ENCODE measurements around the gene MFSD12. TPM values are rescaled to one million over a fixed set of nuclear protein-coding genes. Genes with fewer than 3 reads are reported as not detected.

MFSD12 gene
- total and polyA plus RNA-seq, 7 donors: 2.4 to 53.5 (median 22.1) TPM

DNA sequence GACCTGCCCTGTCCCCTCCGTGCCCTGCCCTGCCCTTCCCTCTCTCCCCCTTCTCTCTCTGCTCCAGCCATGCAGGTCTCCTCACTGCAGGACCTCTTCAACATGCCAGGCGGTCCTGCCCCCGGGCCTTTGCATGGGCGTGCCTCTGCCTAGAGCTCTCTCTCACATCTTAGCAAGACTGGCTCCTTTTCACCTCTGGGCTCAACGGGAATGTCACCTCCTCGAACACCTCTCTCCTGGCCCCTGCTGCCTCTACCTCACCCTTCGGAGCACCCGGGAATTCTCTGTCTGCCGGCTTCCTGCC, 5.6 kb downstream of the MFSD12 start:
- 84 to 88% methylated on average over 9 of the region's 9 CpGs for WGBS, 2 donors

DNA sequence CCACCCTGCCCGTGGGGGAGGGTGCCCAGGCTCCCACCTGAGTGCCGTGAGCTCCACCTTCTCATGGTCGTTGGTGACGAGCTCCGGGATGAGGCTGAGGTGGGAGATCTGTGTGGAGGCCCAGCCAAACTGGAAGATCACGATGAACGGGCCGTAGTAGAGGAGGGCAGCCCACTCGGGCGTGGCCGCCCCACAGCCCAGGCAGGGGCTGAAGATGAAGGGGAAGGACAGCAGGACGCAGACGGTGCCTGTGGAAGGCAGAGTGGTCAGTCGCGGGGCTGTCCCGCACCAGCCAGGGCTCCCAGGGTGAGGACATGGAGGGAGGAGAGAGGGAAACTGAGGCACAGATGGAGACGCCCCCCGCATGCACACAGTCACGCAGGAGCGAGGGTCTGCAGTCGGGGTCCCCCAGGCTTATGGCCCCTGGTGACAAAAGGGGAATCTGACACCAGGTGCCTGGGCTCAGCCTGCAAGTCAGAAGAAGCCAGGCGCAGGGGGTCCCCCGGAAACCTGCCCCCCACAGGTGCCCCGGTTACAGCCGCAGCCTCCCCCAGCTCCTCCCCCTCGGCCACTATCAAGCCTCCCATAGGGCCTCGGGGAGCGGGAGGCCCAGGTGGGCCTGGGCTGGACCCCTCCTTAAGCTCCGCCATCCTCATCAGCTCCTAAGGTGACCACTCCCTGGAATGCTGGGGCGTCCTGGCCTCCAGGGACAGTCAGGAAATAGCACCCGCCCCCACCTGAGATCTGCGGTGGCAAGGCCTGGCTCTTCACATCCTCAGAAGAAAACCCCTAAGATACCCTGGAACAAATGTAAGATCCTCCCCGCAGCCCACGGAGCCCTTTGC, 6.2 kb downstream of the MFSD12 start:
- no peak for TF ChIP-seq EP300 (IDR thresholded peaks at IDR 0.05)
- no peak for TF ChIP-seq POLR2A (IDR thresholded peaks at IDR 0.05)
- TF ChIP-seq, protein P1, sequence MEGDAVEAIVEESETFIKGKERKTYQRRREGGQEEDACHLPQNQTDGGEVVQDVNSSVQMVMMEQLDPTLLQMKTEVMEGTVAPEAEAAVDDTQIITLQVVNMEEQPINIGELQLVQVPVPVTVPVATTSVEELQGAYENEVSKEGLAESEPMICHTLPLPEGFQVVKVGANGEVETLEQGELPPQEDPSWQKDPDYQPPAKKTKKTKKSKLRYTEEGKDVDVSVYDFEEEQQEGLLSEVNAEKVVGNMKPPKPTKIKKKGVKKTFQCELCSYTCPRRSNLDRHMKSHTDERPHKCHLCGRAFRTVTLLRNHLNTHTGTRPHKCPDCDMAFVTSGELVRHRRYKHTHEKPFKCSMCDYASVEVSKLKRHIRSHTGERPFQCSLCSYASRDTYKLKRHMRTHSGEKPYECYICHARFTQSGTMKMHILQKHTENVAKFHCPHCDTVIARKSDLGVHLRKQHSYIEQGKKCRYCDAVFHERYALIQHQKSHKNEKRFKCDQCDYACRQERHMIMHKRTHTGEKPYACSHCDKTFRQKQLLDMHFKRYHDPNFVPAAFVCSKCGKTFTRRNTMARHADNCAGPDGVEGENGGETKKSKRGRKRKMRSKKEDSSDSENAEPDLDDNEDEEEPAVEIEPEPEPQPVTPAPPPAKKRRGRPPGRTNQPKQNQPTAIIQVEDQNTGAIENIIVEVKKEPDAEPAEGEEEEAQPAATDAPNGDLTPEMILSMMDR (IDR thresholded peaks at IDR 0.05): no peak
- no peak for TF ChIP-seq POLR2AphosphoS5 (IDR thresholded peaks at IDR 0.05)
- Histone ChIP-seq H3K36me3 (peaks cover 0 to 7% (median under 1%) of the 10 kb centered on the region in 4 donors), H3K27ac (no peak overlapping the region), H3K4me3 (no peak overlapping the region), H3K27me3 (no peaks in the 10 kb centered on the region), H3K9me3 (no peaks in the 10 kb centered on the region), H3K4me1 (peaks cover 0 to 16% (median 12%) of the 10 kb centered on the region in 4 donors)
- DNase-seq: no peak
- WGBS, 2 donors: 93 to 94% methylated on average over 34 of the region's 34 CpGs
- intact Hi-C loops (cut with DNase I): no loop called here

More for the DNA sequence above, 5.6 kb downstream of the MFSD12 start:
- DNase-seq: no peak
- Histone ChIP-seq H3K4me3 (no peak overlapping the region), H3K4me1 (peaks cover 0 to 22% (median 17%) of the 10 kb centered on the region in 4 donors), H3K27me3 (no peaks in the 10 kb centered on the region), H3K9me3 (no peaks in the 10 kb centered on the region), H3K36me3 (peaks cover 0 to 7% (median 0%) of the 10 kb centered on the region in 4 donors), H3K27ac (no peak overlapping the region)
- intact Hi-C loops (cut with DNase I): no loop called here
- TF ChIP-seq POLR2A (IDR thresholded peaks at IDR 0.05) (no peak), POLR2AphosphoS5 (IDR thresholded peaks at IDR 0.05) (no peak), EP300 (IDR thresholded peaks at IDR 0.05) (no peak)
- TF ChIP-seq, protein P1 (IDR thresholded peaks at IDR 0.05): no peak

DNA sequence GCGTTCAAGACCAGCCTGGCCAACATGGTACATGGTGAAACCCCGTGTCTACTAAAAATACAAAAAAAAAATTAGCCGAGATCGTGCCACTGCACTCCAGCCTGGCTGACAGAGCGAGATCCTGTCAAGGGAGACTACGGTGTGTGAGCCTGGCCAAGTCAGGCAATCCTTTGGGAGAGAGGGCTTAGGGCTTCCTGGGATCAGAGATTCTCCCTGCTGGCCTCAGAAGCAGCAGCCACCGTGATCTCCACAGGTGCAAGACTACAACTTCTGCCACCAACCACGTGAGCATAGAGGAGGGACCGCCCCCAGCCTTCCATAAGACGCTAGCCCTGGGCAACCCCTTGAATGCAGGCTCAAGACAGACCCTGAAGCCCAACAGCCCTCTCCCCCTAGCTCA, 7.6 kb downstream of the MFSD12 start:
- H3K36me3 ChIP-seq: peaks cover 0 to 7% (median 3%) of the 10 kb centered on the region in 4 donors
- no peaks in the 10 kb centered on the region for H3K27me3 ChIP-seq
- TF ChIP-seq, protein P1 (IDR thresholded peaks at IDR 0.05): no peak
- TF ChIP-seq EP300 (IDR thresholded peaks at IDR 0.05) (no peak), POLR2A (IDR thresholded peaks at IDR 0.05) (no peak), POLR2AphosphoS5 (IDR thresholded peaks at IDR 0.05) (no peak)
- H3K4me3 ChIP-seq: no peak overlapping the region
- H3K27ac ChIP-seq: no peak overlapping the region
- H3K4me1 ChIP-seq: peaks cover 0 to 3% (median under 1%) of the 10 kb centered on the region in 4 donors
- intact Hi-C loops (cut with DNase I): no loop called here
- no peaks in the 10 kb centered on the region for H3K9me3 ChIP-seq
- 90 to 92% methylated on average over 10 of the region's 10 CpGs for WGBS, 2 donors
- no peak for DNase-seq

DNA sequence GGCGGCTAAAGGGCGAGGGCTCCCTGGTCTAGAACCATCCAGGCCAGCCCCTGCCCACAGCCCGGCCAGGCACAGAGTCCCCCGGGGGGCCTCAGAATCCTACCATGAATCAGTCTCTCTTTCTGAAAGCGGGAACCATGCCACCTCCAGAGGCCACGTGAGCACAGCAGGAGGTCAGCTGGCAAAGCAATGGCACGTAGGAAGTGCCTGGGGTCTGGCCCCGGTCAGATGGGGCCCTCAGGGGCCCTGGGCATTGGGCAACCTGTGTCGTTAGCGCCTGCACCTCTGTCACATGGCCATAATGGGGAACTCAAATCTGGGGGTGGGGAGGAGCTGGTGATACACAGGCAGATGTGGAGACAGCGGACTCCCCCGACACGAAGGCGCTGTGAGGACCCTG, 8.8 kb downstream of the MFSD12 start:
- Histone ChIP-seq H3K9me3 (no peaks in the 10 kb centered on the region), H3K27ac (no peak overlapping the region), H3K4me1 (no peaks in the 10 kb centered on the region), H3K27me3 (no peaks in the 10 kb centered on the region), H3K36me3 (peaks cover 0 to 11% (median 3%) of the 10 kb centered on the region in 4 donors), H3K4me3 (no peak overlapping the region)
- TF ChIP-seq, protein P1 (IDR thresholded peaks at IDR 0.05): no peak
- WGBS, 2 donors: 86 to 89% methylated on average over 14 of the region's 14 CpGs
- intact Hi-C loops (cut with DNase I): no loop called here
- no peak for DNase-seq
